Erythroblast (primary cell): ENCODE data around the gene FLRT1.

ENCODE experiments used
- GATA1 ChIP-seq: IDR thresholded peaks from 2 replicates; pipeline ENCODE4 v1.6.1; 2011; ENCODE audit warnings: low read depth, mild to moderate bottlenecking, control low read depth, low read length, moderate library complexity
- POLR2A ChIP-seq: IDR thresholded peaks from 2 replicates; pipeline ENCODE4 v1.6.1; 2011; ENCODE audit warnings: mild to moderate bottlenecking, low read length

GRCh38 chr11:64068705-64069400, 33.1 kb downstream of the FLRT1 start:
- TF ChIP-seq POLR2A (no peak), GATA1 (no peak)
